Subcutaneous abdominal adipose tissue (tissue), 5 donors: ENCODE data around the gene ANKRD34B.
"Not testable (repeated sequence)": the region's sequence is repeated elsewhere in the genome, so short reads cannot be mapped to it uniquely, and the experiment has no call there.

Source experiments
- H3K27ac ChIP-seq: one replicate; pipeline ENCODE4 v1.7.0; 2013; ENCODE audit warnings: low read depth, mild to moderate bottlenecking, inconsistent platforms, low read length, moderate library complexity
- H3K27me3 ChIP-seq, 5 donors: one replicate each; pipeline ENCODE4 v1.7.0; 2013; ENCODE audit warnings: low read length in 5 of 5, inconsistent platforms in 1 of 5; ENCODE audit not compliant: control insufficient read depth in 5 of 5, insufficient read depth in 4 of 5
- H3K36me3 ChIP-seq, 5 donors: one replicate each; pipeline ENCODE4 v1.7.0; 2013; ENCODE audit warnings: low read length in 5 of 5; ENCODE audit not compliant: control insufficient read depth in 5 of 5, insufficient read depth in 5 of 5
- H3K4me1 ChIP-seq, 5 donors: one replicate each; pipeline ENCODE4 v1.7.0; 2013; ENCODE audit warnings: low read length in 5 of 5, mild to moderate bottlenecking in 3 of 5, moderate library complexity in 1 of 5; ENCODE audit not compliant: control insufficient read depth in 5 of 5, insufficient read depth in 5 of 5
- H3K4me3 ChIP-seq, 5 donors: one replicate each; pipeline ENCODE4 v1.7.0; 2013; ENCODE audit warnings: low read length in 5 of 5, low read depth in 1 of 5
- H3K9ac ChIP-seq, 5 donors: one replicate each; pipeline ENCODE4 v1.7.0; 2013; ENCODE audit warnings: low read length in 5 of 5, mild to moderate bottlenecking in 4 of 5, moderate library complexity in 3 of 5
- H3K9me3 ChIP-seq, 5 donors: one replicate each; pipeline ENCODE4 v1.7.0; 2013; ENCODE audit warnings: low read length in 5 of 5; ENCODE audit not compliant: control insufficient read depth in 5 of 5
- donor health status: healthy.
- donor health status: healthy.
- donor health status: healthy.
- donor health status: healthy.
- donor health status: healthy.

ANKRD34B gene

GRCh38 chr5:80594810-80595209 lies 24.7 kb upstream of the ANKRD34B start:
- H3K27ac ChIP-seq = no peak overlapping the region
- H3K4me1 ChIP-seq = peaks cover 0 to 4% (median 0%) of the 10 kb centered on the region in 5 donors
- H3K9me3 ChIP-seq = no peaks in the 10 kb centered on the region
- H3K9ac ChIP-seq = no peak overlapping the region
- no peaks in the 10 kb centered on the region for H3K27me3 ChIP-seq
- H3K4me3 ChIP-seq = no peak overlapping the region
- H3K36me3 ChIP-seq = no peaks in the 10 kb centered on the region

- Histone ChIP-seq H3K4me3 (no peak overlapping the region), H3K9ac (no peak overlapping the region), H3K27me3 (no peaks in the 10 kb centered on the region), H3K36me3 (no peaks in the 10 kb centered on the region), H3K9me3 (no peaks in the 10 kb centered on the region), H3K4me1 (peaks cover 0 to 4% (median 0%) of the 10 kb centered on the region in 5 donors), H3K27ac (no peak overlapping the region)
These were observed 22.7 kb upstream of the ANKRD34B start for GRCh38 chr5:80592761-80593160.

DNA sequence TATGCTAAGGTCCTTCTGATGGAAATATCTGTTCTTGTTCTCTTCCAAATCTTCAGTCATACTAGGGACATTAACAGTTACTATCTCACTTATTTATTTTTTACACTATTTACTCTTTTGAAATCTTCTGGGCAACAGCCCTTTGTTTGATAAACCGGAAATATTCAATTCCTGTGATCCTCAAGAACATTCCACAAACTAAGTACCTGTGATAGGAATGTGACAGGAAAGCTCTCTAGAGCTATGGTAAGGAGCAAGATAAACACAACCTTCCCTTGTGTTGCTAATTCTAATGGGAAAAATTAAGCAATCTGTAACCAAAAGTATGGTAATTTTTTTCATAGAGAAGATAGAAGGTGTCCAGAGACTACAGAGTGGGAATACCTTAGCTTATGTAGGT lies 22.0 kb upstream of the ANKRD34B start:
- Histone ChIP-seq H3K9me3 (no peaks in the 10 kb centered on the region), H3K36me3 (no peaks in the 10 kb centered on the region), H3K27me3 (no peaks in the 10 kb centered on the region), H3K9ac (no peak overlapping the region), H3K27ac (no peak overlapping the region), H3K4me1 (peaks cover 0 to 4% (median 0%) of the 10 kb centered on the region in 5 donors), H3K4me3 (no peak overlapping the region)

DNA sequence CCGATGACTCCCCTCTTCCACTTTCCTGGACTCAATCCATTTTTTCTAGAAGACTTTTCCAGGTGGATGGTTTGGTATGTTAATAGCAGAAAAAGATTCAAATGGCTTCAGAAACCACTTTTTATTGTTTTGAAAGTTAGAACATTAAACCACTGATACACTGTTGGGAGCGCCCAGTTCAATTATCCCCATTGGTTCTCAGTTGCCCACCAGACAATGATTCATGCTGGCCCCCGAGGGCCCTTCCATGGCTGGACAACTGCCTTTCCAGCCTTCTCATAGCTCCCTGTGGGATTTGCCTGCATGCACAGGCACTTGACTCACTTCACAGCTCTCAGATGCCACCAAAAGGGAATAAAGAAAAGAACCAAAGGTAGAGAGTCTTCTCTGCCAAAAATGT lies 21.3 kb upstream of the ANKRD34B start:
- H3K4me1 ChIP-seq = peaks cover 0 to 4% (median 0%) of the 10 kb centered on the region in 5 donors
- H3K36me3 ChIP-seq = no peaks in the 10 kb centered on the region
- H3K4me3 ChIP-seq = no peak overlapping the region
- H3K27ac ChIP-seq = no peak overlapping the region
- H3K27me3 ChIP-seq = no peaks in the 10 kb centered on the region
- no peaks in the 10 kb centered on the region for H3K9me3 ChIP-seq
- no peak overlapping the region for H3K9ac ChIP-seq

- Histone ChIP-seq H3K9ac (no peak overlapping the region), H3K27ac (no peak overlapping the region), H3K4me3 (no peak overlapping the region), H3K36me3 (no peaks in the 10 kb centered on the region), H3K4me1 (peaks cover 0 to 4% (median 0%) of the 10 kb centered on the region in 5 donors), H3K9me3 (no peaks in the 10 kb centered on the region), H3K27me3 (no peaks in the 10 kb centered on the region)
These were observed 20.7 kb upstream of the ANKRD34B start for GRCh38 chr5:80590766-80591165.

GRCh38 chr5:80588858-80589540 lies 18.9 kb upstream of the ANKRD34B start:
- Histone ChIP-seq H3K4me1 (no peaks in the 10 kb centered on the region), H3K9ac (no peak overlapping the region), H3K27me3 (peaks cover 0 to 5% (median 0%) of the 10 kb centered on the region in 5 donors), H3K4me3 (no peak overlapping the region), H3K36me3 (no peaks in the 10 kb centered on the region), H3K9me3 (no peaks in the 10 kb centered on the region), H3K27ac (no peak overlapping the region)

GRCh38 chr5:80584770-80585169 lies 14.7 kb upstream of the ANKRD34B start:
- Histone ChIP-seq H3K27ac (no peak overlapping the region), H3K4me1 (no peaks in the 10 kb centered on the region), H3K9me3 (no peaks in the 10 kb centered on the region), H3K4me3 (no peak overlapping the region), H3K9ac (no peak overlapping the region), H3K36me3 (no peaks in the 10 kb centered on the region), H3K27me3 (peaks cover 0 to 5% (median 0%) of the 10 kb centered on the region in 5 donors)

GRCh38 chr5:80580291-80580690 lies 10.2 kb upstream of the ANKRD34B start:
- not testable (repeated sequence) for H3K27ac ChIP-seq, H3K36me3 ChIP-seq, H3K27me3 ChIP-seq, H3K9me3 ChIP-seq, H3K9ac ChIP-seq, H3K4me3 ChIP-seq, H3K4me1 ChIP-seq

GRCh38 chr5:80579050-80579449 lies 9.0 kb upstream of the ANKRD34B start:
- no peak overlapping the region for H3K27ac ChIP-seq
- H3K9ac ChIP-seq = no peak overlapping the region
- no peak overlapping the region for H3K4me3 ChIP-seq
- H3K36me3 ChIP-seq = no peaks in the 10 kb centered on the region
- no peaks in the 10 kb centered on the region for H3K9me3 ChIP-seq
- H3K27me3 ChIP-seq = no peaks in the 10 kb centered on the region
- no peaks in the 10 kb centered on the region for H3K4me1 ChIP-seq

GRCh38 chr5:80577707-80578106 lies 7.6 kb upstream of the ANKRD34B start:
- Histone ChIP-seq H3K9ac (no peak overlapping the region), H3K4me1 (no peaks in the 10 kb centered on the region), H3K27me3 (peaks cover 0 to 10% (median 4%) of the 10 kb centered on the region in 5 donors), H3K27ac (no peak overlapping the region), H3K9me3 (peaks cover 0 to 3% (median 0%) of the 10 kb centered on the region in 5 donors), H3K4me3 (no peak overlapping the region), H3K36me3 (no peaks in the 10 kb centered on the region)
